Left renal pelvis (tissue), 4 donors: ENCODE results near the gene PDE7B. TPM values are rescaled to one million over a fixed set of nuclear protein-coding genes. Genes with fewer than 3 reads are reported as not detected.
"Not testable (repeated sequence)": the region's sequence is repeated elsewhere in the genome, so short reads cannot be mapped to it uniquely, and the experiment has no call there.

ENCODE experiments used
- DNase-seq, 4 donors: peaks; one replicate each; pipeline ENCODE4 v3.0.0-alpha.2; 2013; ENCODE audit warnings: low read depth in 4 of 4, low spot score in 3 of 4
- polyA plus RNA-seq, 4 donors: library from polyadenylated mRNA; unstranded; fragments of 120-200 nt; gene quantifications; one replicate each; pipeline ENCODE4 v1.2.1, GENCODE V29; 2013; ENCODE audit not compliant: insufficient read length in 4 of 4

Gene PDE7B
- polyA plus RNA-seq, 4 donors, result 2.0 to 10.3 (median 8.6) TPM

DNA sequence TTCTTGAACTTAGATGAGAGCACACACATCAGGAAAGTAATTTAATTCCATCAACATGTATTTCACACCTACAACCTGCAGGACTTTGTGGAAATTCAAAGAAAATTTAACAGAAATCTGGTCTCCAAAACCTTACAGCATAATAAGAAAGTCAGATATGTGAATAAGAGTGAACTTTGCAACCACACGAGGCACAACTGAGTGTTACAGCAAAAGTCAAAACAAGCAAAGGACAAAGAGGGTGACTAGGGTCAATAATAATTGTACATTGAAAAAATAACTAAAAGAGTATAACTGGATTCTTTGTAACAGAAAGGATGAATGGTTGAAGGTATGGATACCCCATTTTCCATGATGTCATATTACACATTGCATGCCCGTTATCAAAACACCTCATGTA is 284.8 kb downstream of the PDE7B start:
- DNase-seq, result no peak

- DNase-seq, result no peak
Observed at GRCh38 chr6:136137008-136137692, 285.6 kb downstream of the PDE7B start.

GRCh38 chr6:136137739-136138402 is 286.4 kb downstream of the PDE7B start:
- no peak for DNase-seq

- not testable (repeated sequence) for DNase-seq
Observed at GRCh38 chr6:136139111-136139510, 287.6 kb downstream of the PDE7B start.

- DNase-seq, result no peak
Observed at GRCh38 chr6:136144251-136145023, 292.9 kb downstream of the PDE7B start.

DNA sequence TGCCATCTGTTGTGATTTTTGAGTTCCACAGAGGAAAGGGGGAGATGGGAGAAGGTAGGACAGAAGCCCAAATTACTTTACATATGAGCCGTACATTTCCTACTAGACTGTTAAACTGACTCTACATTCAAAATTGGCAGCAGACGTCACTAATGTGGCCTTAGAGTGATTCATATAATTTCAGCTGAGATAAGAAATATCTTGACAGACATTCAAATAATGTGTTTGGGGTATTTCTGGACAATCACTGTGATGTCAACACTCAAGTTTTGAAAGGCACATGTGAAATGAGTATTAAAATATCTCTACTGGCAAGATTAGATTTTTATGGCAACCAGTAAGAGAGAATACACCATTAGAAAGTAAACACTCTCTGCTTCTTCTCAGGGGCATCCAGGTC is 294.6 kb downstream of the PDE7B start:
- DNase-seq, result no peak

GRCh38 chr6:136147342-136147741 is 295.8 kb downstream of the PDE7B start:
- no peak for DNase-seq

DNA sequence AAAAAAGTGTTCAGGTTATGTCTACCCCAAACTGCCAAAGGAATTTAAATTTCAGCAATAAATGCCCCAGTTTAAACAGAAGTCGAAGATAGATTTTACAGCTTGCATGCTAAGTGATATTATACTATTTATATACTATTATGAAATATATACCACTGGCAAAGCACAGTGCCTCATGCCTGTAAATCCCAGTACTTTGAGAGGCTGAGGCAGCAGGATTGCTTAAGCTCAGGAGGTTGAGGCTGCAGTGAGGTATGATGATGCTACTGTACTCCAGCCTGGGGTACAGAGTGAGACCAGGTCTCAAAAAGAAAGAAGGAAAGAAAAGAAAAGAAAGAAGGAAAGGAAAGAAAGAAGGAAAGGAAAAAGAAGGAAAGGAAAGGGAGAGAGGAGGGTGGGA is 296.6 kb downstream of the PDE7B start:
- DNase-seq, result no peak

GRCh38 chr6:136148523-136148922 is 297.0 kb downstream of the PDE7B start:
- DNase-seq, result no peak

DNA sequence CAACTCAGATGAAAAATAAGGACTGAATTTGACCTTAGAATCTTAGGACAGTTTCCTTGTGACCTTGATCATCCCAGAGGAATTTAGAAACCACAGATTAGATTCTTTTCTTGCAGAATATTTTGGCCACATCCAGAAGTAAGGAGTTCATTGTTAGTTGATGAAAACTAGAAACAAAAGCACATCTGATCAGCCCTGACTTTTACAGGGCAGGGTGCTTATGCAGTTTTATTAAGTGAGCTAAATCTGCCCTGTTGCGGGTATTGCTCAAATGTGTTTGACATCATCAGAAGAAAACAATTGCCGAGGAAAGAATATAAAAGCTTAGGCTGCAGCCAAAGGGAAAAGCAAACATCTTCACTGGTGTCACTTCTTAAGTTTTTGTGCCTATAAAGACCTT is 297.8 kb downstream of the PDE7B start:
- no peak for DNase-seq

- no peak for DNase-seq
Observed at GRCh38 chr6:136150961-136151360, 299.5 kb downstream of the PDE7B start.

DNA sequence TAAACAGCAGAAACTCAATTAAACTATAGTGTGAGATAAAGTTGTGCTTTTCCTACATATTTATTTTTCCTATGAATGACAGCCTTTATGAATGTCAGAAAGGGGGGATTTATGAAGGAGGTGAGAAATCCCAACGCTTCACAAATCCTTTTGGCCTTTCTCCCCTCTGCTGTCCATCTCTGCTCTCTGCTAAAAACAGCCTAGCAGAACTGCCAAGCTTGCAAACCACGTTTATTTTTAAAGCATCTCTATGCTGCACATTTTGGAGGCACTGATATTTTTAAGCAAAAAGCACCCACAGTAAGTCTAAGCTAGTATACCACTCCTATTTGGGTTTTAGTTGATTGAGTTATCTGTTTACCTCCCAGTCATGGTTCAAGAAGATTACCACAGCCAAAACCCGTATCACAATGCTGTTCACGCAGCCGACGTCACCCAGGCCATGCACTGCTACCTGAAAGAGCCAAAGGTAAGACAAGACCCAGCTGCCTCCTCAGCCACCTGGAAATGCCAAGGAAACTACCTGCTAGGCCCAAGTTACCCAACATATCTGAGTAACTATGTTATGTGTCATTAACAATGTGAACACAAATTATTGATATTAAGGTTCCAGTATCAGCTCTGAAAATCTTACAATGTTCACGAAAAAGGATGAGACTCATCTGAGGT is 302.3 kb downstream of the PDE7B start:
- no peak for DNase-seq

GRCh38 chr6:136155191-136155590 is 303.7 kb downstream of the PDE7B start:
- DNase-seq, result no peak

DNA sequence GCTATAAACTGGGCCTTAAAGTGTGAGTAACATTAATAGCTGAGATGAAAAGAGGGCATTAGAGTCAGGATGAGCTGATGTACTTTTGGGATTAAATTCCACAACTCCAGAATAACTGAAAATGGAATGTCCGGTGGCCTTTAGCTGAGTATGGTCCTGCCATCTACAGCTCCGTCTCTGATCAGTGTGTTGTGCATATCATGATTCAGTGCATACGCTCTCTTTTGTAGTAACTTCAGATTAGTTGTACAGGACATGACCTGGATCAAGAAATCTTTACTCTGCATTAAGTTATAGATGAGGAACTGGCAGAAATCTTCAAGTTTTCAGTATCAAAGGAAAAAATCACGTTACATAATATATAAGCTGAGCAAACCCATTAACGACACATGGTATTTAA is 306.2 kb downstream of the PDE7B start:
- DNase-seq, result no peak

DNA sequence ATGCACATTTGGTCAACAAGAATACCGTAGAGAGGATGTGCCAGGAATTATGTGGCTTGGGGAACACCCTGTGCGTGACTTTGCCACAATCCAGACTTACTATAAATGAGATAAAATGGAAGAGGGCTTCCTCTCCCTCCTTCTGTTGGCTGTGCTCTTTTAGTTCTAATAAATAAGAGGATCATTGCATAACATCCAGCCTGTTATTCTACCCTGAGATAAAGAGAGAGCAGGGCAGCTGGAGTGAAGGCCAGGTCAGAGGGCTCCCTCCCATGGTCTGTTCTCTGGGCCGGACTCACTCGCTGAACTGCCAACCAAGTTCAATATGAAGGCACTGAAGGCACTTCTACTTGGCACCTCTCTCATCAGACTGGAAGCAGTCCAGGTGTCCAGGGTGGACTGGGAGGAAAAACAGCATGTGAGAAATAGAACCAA is 306.9 kb downstream of the PDE7B start:
- DNase-seq, result no peak

DNA sequence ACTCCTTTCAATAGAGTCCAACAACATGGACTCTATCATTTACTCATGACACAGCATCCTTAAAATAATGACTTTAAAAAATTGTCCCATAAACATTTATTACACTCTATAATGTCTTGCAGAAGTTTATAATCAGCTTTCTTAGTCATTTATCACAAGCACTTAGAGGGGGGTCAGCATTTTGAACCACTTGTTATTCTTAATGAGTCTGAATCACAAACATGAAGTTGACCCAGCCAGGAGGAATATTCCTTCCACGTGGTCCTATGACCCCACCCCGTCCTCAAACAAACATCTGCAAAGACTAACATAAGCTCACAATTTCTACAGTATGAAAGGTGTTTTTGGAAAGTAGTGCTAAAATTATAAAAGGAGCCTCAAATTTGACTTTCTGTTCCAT is 307.5 kb downstream of the PDE7B start:
- DNase-seq, result peak in 1 of 4 donors; percentile 26

GRCh38 chr6:136160250-136160649 is 308.7 kb downstream of the PDE7B start:
- no peak for DNase-seq

GRCh38 chr6:136161950-136162349 is 310.4 kb downstream of the PDE7B start:
- DNase-seq, result no peak

DNA sequence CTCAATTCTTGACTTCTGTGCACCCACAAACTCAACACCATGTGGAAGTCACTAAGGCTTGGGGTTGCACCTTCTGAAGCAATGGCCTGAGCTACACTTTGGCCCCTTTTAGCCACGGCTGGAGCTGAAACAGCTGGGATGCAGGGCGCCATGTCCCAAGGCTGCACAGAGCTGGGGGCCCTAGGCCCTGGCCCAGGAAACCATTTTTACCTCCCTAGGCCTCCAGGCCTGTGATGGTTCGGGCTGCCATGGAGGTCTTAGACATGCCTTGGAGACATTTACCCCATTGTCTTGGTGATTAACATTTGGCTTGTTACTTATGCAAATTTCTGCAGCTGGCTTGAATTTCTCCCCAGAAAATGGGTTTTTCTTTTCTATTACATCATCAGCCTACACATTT is 311.8 kb downstream of the PDE7B start:
- no peak for DNase-seq

DNA sequence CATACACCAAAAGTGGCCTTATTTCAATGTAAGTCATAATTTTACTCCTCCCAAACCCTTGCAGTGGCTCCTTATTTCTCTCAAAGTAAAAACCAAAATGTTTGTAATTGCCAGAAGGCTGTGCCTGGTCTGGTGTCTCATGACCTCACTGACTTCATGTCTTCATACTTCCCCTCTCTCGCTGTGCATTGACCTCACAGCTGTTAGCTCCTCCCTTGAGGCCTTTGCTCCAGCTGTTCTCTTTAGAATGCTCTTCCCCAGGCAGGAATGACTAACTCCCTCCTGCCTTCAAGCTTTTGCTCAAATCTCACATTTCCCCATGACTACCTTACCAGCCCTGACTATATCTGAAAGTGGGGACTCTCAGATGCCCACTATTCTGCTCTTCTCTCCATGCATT is 315.3 kb downstream of the PDE7B start:
- DNase-seq, result no peak
